ENCODE data around the gene PARD6G. TPM values are rescaled to one million over a fixed set of nuclear protein-coding genes. Genes with fewer than 3 reads are reported as not detected.
"Not testable (repeated sequence)": the region's sequence is repeated elsewhere in the genome, so short reads cannot be mapped to it uniquely, and the experiment has no call there.

The PARD6G gene
- total and polyA plus RNA-seq, 9 donors = 8.2 to 16.7 (median 12.5) TPM

DNA sequence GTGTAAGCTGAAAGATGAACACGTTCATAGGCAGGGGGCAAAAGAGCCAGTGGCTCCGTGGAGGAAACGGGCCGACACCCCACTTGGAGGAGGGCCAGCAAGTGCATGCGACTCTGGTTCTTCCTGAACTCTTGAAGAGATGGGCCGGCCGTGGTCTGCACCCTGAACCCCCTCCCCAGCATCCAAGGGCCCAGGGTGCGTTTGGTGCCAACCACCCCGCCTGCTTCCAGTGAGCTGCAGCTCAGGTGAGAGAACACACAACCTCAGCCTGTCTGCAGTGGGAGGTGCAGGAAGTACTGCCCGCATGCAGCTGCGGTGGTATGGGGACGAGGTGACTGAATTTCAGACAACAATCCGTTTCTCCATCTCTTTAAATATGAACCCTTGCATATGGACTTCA, 79.4 kb downstream of the PARD6G start:
- peak in 2 of 5 donors; percentile 22 to 33 for DNase-seq
- intact Hi-C loops (cut with DNase I) = no loop called here

DNA sequence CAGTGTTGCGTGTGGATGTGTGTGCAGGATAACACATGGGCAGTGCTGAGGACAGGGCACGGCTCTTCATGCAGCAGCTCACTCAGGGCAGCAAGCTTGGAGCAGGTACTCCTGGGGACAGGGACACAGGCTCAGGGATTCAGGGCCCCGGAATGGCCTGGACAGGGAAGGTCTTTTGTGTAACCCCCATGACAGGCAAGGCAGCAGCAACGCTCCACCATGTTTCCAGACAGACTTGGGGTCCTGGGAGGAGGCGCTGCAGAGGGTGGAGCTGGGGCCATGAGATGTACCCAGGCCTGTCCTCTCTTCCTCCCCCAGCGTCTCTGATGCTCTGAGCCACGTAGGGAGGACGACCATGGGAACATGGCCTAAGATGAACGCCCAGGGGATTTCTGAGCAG, 80.0 kb downstream of the PARD6G start:
- intact Hi-C loops (cut with DNase I) = no loop called here
- Histone ChIP-seq H3K9me3 (no peaks in the 10 kb centered on the region), H3K4me1 (ENCODE audit: insufficient read depth) (peaks cover 5% of the 10 kb centered on the region), H3K27me3 (no peaks in the 10 kb centered on the region), H3K27ac (no peak overlapping the region), H3K36me3 (no peaks in the 10 kb centered on the region), H3K4me3 (no peak overlapping the region)
- TF ChIP-seq EP300 (IDR thresholded peaks at IDR 0.05) (no peak), POLR2A (IDR thresholded peaks at IDR 0.05) (no peak)
- TF ChIP-seq, protein P1, sequence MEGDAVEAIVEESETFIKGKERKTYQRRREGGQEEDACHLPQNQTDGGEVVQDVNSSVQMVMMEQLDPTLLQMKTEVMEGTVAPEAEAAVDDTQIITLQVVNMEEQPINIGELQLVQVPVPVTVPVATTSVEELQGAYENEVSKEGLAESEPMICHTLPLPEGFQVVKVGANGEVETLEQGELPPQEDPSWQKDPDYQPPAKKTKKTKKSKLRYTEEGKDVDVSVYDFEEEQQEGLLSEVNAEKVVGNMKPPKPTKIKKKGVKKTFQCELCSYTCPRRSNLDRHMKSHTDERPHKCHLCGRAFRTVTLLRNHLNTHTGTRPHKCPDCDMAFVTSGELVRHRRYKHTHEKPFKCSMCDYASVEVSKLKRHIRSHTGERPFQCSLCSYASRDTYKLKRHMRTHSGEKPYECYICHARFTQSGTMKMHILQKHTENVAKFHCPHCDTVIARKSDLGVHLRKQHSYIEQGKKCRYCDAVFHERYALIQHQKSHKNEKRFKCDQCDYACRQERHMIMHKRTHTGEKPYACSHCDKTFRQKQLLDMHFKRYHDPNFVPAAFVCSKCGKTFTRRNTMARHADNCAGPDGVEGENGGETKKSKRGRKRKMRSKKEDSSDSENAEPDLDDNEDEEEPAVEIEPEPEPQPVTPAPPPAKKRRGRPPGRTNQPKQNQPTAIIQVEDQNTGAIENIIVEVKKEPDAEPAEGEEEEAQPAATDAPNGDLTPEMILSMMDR (IDR thresholded peaks at IDR 0.05) = no peak
- 87 to 92% (median 88%) methylated on average over 9 of the region's 9 CpGs for WGBS, 3 donors
- DNase-seq = peak in 2 of 5 donors; percentile 12 to 23

More for the DNA sequence above, 79.4 kb downstream of the PARD6G start:
- no peak overlapping the region for H3K4me3 ChIP-seq
- H3K36me3 ChIP-seq = no peaks in the 10 kb centered on the region
- no peaks in the 10 kb centered on the region for H3K9me3 ChIP-seq
- peaks cover 5% of the 10 kb centered on the region for H3K4me1 ChIP-seq (ENCODE audit: insufficient read depth)
- WGBS, 3 donors = 78 to 81% (median 78%) methylated on average over 13 of the region's 13 CpGs
- no peaks in the 10 kb centered on the region for H3K27me3 ChIP-seq
- H3K27ac ChIP-seq = no peak overlapping the region
- no peak for TF ChIP-seq POLR2A (IDR thresholded peaks at IDR 0.05)

DNA sequence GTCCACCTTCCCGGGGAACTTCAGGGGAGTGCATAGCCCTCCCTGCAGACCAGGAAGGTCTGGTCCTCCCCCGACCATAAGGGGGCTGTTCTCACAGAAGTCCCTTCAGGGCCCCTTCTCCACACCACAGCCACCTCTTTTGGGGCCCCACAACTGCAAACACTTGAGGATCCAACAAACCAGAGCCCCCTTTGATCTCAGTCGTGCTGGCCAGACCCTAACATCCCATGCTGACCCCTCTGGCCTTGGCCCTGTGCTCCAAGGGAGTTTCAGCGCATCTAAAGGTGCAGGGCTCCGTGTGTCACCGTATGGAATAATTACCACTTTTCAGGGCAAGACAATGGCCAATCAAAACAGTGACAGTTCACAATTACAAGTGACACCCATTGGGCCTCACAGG, 80.6 kb downstream of the PARD6G start:
- intact Hi-C loops (cut with DNase I) = no loop called here
- no peak overlapping the region for H3K27ac ChIP-seq
- H3K36me3 ChIP-seq = no peaks in the 10 kb centered on the region
- no peaks in the 10 kb centered on the region for H3K27me3 ChIP-seq
- WGBS, 3 donors = 75 to 78% (median 76%) methylated on average over 6 of the region's 6 CpGs
- H3K9me3 ChIP-seq = no peaks in the 10 kb centered on the region
- DNase-seq = peak in 1 of 5 donors; percentile 9
- H3K4me3 ChIP-seq = no peak overlapping the region
- no peak for TF ChIP-seq EP300 (IDR thresholded peaks at IDR 0.05)
- TF ChIP-seq POLR2A (IDR thresholded peaks at IDR 0.05) = no peak
- TF ChIP-seq, protein P1 (IDR thresholded peaks at IDR 0.05) = no peak
- H3K4me1 ChIP-seq (ENCODE audit: insufficient read depth) = peaks cover 5% of the 10 kb centered on the region

DNA sequence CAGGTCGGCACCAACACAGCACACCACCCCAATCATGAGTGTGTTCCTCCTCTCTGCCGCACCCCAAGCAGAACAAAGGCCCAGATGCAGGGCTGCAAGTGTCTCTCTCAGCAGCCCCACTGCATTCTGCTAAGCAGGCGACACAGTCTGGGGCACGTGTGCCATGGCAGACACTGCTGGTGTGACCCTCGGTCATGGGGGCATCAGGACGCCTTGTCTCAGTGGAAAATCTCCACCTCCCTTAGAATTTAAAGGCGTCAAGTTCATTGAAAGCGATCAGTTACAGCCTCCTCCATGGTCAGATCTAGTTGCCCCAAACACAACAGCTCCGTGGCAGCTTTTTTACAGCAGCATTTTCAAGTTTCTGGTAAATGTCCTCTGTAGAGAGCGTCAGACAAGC, 81.1 kb downstream of the PARD6G start:
- no peak for DNase-seq
- H3K4me1 ChIP-seq (ENCODE audit: insufficient read depth) = peaks cover 3% of the 10 kb centered on the region
- H3K27ac ChIP-seq = no peak overlapping the region
- H3K36me3 ChIP-seq = no peaks in the 10 kb centered on the region
- H3K4me3 ChIP-seq = no peak overlapping the region
- no peaks in the 10 kb centered on the region for H3K27me3 ChIP-seq
- intact Hi-C loops (cut with DNase I) = no loop called here
- TF ChIP-seq, protein P1 (IDR thresholded peaks at IDR 0.05) = no peak
- no peak for TF ChIP-seq EP300 (IDR thresholded peaks at IDR 0.05)
- TF ChIP-seq POLR2A (IDR thresholded peaks at IDR 0.05) = no peak
- WGBS, 3 donors = 89 to 94% (median 93%) methylated on average over 10 of the region's 10 CpGs
- no peaks in the 10 kb centered on the region for H3K9me3 ChIP-seq

DNA sequence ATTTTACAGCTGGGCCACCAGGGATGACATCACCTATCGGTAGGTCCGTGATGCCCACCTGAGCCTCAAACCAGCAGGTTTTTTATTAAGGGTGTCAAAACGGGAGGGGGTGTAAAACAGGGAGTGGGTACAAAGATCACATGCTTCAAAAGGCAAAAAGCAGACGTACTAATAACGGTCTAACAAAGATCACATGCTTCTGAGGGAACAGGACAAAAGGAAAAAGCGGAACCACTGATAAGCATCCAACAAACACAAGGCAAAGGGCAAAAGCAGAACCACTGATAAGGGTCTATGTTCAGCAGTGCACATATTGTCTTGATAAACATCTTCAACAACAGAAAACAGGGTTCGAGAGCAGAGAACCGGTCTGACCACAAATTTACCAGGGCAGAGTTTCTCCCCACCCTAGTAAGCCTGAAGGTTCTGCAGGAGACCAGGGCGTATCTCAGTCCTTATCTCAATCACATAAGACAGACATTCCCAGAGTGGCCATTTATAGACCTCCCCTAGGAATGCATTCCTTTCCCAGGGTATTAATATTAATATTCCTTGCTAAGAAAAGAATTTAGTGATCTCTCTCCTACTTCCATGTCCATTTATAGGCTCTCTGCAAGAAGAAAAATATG, 82.5 kb downstream of the PARD6G start:
- intact Hi-C loops (cut with DNase I); H3K36me3 ChIP-seq; H3K27me3 ChIP-seq; DNase-seq; H3K4me3 ChIP-seq; H3K4me1 ChIP-seq (ENCODE audit: insufficient read depth); H3K9me3 ChIP-seq; H3K27ac ChIP-seq: not testable (repeated sequence)
- 88 to 93% (median 92%) methylated on average over 9 of the region's 9 CpGs for WGBS, 3 donors
